Body of pancreas (tissue), 4 donors: Measurements from ENCODE around the gene ASCC3. TPM values are rescaled to one million over a fixed set of nuclear protein-coding genes. Genes with fewer than 3 reads are reported as not detected.

Source experiments
- ATAC-seq: fragments of 150-250 bp; one replicate; pipeline ENCODE4 v1.9.1; 2016
- DNase-seq, 4 donors: peaks; one replicate each; pipeline ENCODE4 v3.0.0-alpha.2; 2019
- H3K27ac ChIP-seq, 4 donors: fragments of 200-600 bp; sonication (generic); 1 replicate in 3 of 4; 2 replicates in 1 of 4; pipeline versions ENCODE4 v1.5.1 to v1.6.1; 2016 to 2019; ENCODE audit warnings: mild to moderate bottlenecking in 1 of 4, mixed read lengths in 1 of 4, moderate library complexity in 1 of 4
- H3K27me3 ChIP-seq, 2 donors: fragments of 200-600 bp; sonication (generic); one replicate each; pipeline ENCODE4 v1.6.0; 2016; ENCODE audit warnings: mild to moderate bottlenecking in 1 of 2
- H3K36me3 ChIP-seq, 2 donors: fragments of 200-600 bp; sonication (generic); replicated peaks in 1 of 2; 2 replicates each; pipeline ENCODE4 v1.5.1; 2016; ENCODE audit warnings: low read depth in 2 of 2; ENCODE audit not compliant: insufficient read depth in 1 of 2
- H3K4me1 ChIP-seq: fragments of 200-600 bp; sonication (generic); one replicate; pipeline ENCODE4 v1.6.0; 2016
- H3K4me3 ChIP-seq, 2 donors: fragments of 200-600 bp; sonication (generic); 1 replicate in 1 of 2; 2 replicates in 1 of 2; pipeline ENCODE4 v1.5.1; 2016 to 2019
- H3K9me3 ChIP-seq, 3 donors: fragments of 200-600 bp; sonication (generic); 1 replicate in 2 of 3; 2 replicates in 1 of 3; pipeline ENCODE4 v1.5.1; 2016
- CTCF ChIP-seq, 7 experiments: fragments of 450-650 bp in 4 of 7; fragments of 200-600 bp in 3 of 7; sonication (generic) in 3 of 7; IDR thresholded peaks; one replicate each; pipeline ENCODE4 v1.5.1; 2016 to 2019; ENCODE audit warnings: antibody characterized with exemption in 7 of 7
- POLR2A ChIP-seq, 3 donors: fragments of 450-650 bp; IDR thresholded peaks; one replicate each; pipeline ENCODE4 v1.6.1; 2016; ENCODE audit warnings: antibody characterized with exemption in 3 of 3, mild to moderate bottlenecking in 2 of 3
- WGBS, 2 donors: methylation state at CpG; one replicate each; pipeline ENCODE4 v1.1.5; 2017; 5-methylcytosine and 5-hydroxymethylcytosine counted together
- intact Hi-C: fragments of 100-400 bp; cut with DNase I; formaldehyde crosslinking; loops from one replicate; pipeline ENCODE4 v1.15.1; 2023
- total RNA-seq, 2 donors: library from RNA; depleted of rRNA; stranded (reverse); fragments of >200 nt; gene quantifications; one replicate each; pipeline ENCODE4 v1.1.0, GENCODE V29; 2016

ASCC3 gene
- total RNA-seq, 2 donors from 2014 or later: 16.8 to 26.5 TPM

- Histone ChIP-seq H3K27me3 (no peaks in the 10 kb centered on the region), H3K27ac (no peak overlapping the region), H3K4me1 (no peaks in the 10 kb centered on the region), H3K9me3 (no peaks in the 10 kb centered on the region), H3K36me3 (no peaks in the 10 kb centered on the region), H3K4me3 (no peak overlapping the region)
- TF ChIP-seq CTCF (IDR thresholded peaks at IDR 0.05) (no peak), POLR2A (IDR thresholded peaks at IDR 0.05) (no peak)
- WGBS, 2 donors: 73 to 93% methylated on average over 4 of the region's 4 CpGs
- intact Hi-C loops: no loop called here
- no peak for ATAC-seq
- DNase-seq: no peak
These were observed 74.8 kb downstream of the ASCC3 start for GRCh38 chr6:100806296-100806695.

GRCh38 chr6:100803264-100804045 is 77.7 kb downstream of the ASCC3 start:
- DNase-seq: no peak
- no peaks in the 10 kb centered on the region for H3K4me1 ChIP-seq
- no peak for TF ChIP-seq CTCF (IDR thresholded peaks at IDR 0.05)
- no peak for TF ChIP-seq POLR2A (IDR thresholded peaks at IDR 0.05)
- no peak overlapping the region for H3K4me3 ChIP-seq
- H3K27ac ChIP-seq: no peak overlapping the region
- no peaks in the 10 kb centered on the region for H3K9me3 ChIP-seq
- intact Hi-C loops: no loop called here
- H3K36me3 ChIP-seq: no peaks in the 10 kb centered on the region
- WGBS, 2 donors: 84 to 86% methylated on average over 4 of the region's 4 CpGs
- H3K27me3 ChIP-seq: no peaks in the 10 kb centered on the region
- no peak for ATAC-seq

- Histone ChIP-seq H3K4me1 (no peaks in the 10 kb centered on the region), H3K27me3 (no peaks in the 10 kb centered on the region), H3K36me3 (peaks cover 0 to 4% of the 10 kb centered on the region in 2 donors), H3K4me3 (no peak overlapping the region), H3K9me3 (no peaks in the 10 kb centered on the region), H3K27ac (no peak overlapping the region)
- no peak for DNase-seq
- intact Hi-C loops: no loop called here
- TF ChIP-seq CTCF (IDR thresholded peaks at IDR 0.05) (no peak), POLR2A (IDR thresholded peaks at IDR 0.05) (no peak)
- no peak for ATAC-seq
- 82 to 93% methylated on average over 1 of the region's 1 CpG for WGBS, 2 donors
These were observed 80.1 kb downstream of the ASCC3 start for GRCh38 chr6:100801036-100801435.

GRCh38 chr6:100796049-100796823 is 84.9 kb downstream of the ASCC3 start:
- TF ChIP-seq CTCF (IDR thresholded peaks at IDR 0.05): no peak
- TF ChIP-seq POLR2A (IDR thresholded peaks at IDR 0.05): no peak
- intact Hi-C loops: no loop called here
- Histone ChIP-seq H3K27me3 (no peaks in the 10 kb centered on the region), H3K4me1 (no peaks in the 10 kb centered on the region), H3K4me3 (no peak overlapping the region), H3K27ac (no peak overlapping the region), H3K36me3 (peaks cover 0 to 4% of the 10 kb centered on the region in 2 donors), H3K9me3 (no peaks in the 10 kb centered on the region)
- WGBS, 2 donors: 90 to 93% methylated on average over 4 of the region's 4 CpGs
- DNase-seq: no peak
- ATAC-seq: no peak
